ENCODE data around the gene PTPRD. TPM values are rescaled to one million over a fixed set of nuclear protein-coding genes. Genes with fewer than 3 reads are reported as not detected.
"Not testable (repeated sequence)": the region's sequence is repeated elsewhere in the genome, so short reads cannot be mapped to it uniquely, and the experiment has no call there.

The PTPRD gene
- polyA plus RNA-seq, 1 donor from 2014 or later = not detected

DNA sequence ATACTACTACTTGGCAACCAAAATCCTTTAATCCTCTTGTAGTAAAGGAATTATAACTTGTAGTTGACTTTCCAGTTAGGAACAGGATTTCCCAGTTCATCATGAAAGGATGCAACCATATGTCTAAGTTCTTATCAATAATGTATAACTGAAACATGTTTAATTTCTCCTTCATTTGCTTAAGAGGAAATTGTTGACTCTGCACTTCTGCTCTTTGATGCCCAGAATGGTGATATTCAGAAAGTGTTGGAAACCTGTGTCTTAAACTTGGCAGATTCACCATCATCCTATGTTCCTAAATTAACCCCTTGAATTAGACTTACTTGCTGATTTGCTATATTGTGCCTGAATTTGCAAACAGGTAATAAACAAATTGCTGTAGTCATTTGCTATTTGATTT is 201.5 kb downstream of the PTPRD start:
- Mint-ChIP-seq H3K9me3 (peaks cover 0 to 4% (median 0%) of the 10 kb centered on the region in 3 donors), H3K27me3 (no peaks in the 10 kb centered on the region), H3K4me3 (no peak overlapping the region), H3K27ac (no peak overlapping the region), H3K4me1 (no peaks in the 10 kb centered on the region), H3K36me3 (no peaks in the 10 kb centered on the region)

DNA sequence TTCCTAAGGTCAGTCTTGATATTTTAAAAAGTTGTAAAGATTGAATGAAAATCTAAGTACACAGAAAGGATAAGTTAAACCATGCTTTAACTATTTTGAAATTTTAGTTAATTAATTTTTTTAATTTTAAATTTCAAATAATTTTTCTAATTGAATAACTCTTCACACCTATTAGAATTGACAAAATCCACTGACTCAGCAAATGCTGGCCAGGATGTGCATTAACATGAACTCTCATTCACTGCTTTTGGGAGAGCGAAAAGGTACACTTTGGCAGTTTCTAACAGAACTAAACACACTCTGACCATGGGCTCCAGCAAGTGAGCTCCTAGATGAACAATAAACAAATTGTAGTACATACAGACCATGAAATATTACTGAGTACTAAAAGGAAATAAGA is 209.5 kb downstream of the PTPRD start:
- no peak overlapping the region for H3K27ac Mint-ChIP-seq
- no peaks in the 10 kb centered on the region for H3K27me3 Mint-ChIP-seq
- no peak overlapping the region for H3K4me3 Mint-ChIP-seq
- no peaks in the 10 kb centered on the region for H3K4me1 Mint-ChIP-seq
- no peaks in the 10 kb centered on the region for H3K9me3 Mint-ChIP-seq
- H3K36me3 Mint-ChIP-seq = peaks cover 2% of the 10 kb centered on the region

DNA sequence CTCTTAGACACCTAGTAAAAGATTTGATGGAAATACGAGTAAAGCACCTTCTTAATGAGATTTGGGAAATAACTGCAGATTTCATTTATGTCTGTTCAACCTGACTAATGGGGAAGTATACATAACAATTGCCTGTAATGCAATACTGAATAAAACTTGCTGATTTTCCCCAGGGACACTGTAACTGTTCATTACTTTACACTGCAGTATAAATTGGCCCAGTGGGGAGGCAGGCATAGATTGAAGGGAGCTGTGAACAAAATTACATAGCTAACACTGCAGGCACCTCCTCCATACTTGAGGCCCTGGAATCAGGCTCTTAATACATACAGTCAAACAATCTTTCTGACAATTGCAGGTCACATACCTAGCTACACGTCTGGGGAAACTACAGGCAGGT is 216.2 kb downstream of the PTPRD start:
- Mint-ChIP-seq H3K4me3 (no peak overlapping the region), H3K27ac (no peak overlapping the region), H3K27me3 (no peaks in the 10 kb centered on the region), H3K9me3 (peaks cover 0 to 1% (median 0%) of the 10 kb centered on the region in 3 donors), H3K36me3 (peaks cover 2% of the 10 kb centered on the region), H3K4me1 (no peaks in the 10 kb centered on the region)

DNA sequence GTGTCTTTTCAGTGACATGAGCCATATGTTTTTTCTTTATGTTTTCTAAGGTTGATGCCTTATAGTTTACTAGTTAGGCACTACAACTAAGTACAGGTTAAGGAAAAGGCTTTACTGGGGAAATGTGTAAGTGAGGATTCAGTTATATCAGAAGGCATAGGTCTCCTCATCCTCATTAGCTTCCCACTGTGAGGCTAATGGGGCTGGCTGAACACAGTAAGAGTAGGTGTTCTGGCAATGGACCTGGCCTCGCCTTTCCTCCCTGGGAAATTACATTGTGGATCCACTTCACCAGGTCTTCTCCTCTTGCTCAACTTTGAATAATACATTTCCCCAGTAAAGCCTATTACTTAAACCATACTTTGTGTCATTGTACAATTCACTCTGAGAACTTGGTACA is 225.5 kb downstream of the PTPRD start:
- H3K27me3 Mint-ChIP-seq = peaks cover 3% of the 10 kb centered on the region
- no peak overlapping the region for H3K27ac Mint-ChIP-seq
- H3K9me3 Mint-ChIP-seq = peaks cover 0 to 2% (median 0%) of the 10 kb centered on the region in 3 donors
- H3K36me3 Mint-ChIP-seq = no peaks in the 10 kb centered on the region
- H3K4me1 Mint-ChIP-seq = peaks cover 0 to 1% (median 0%) of the 10 kb centered on the region in 3 donors
- H3K4me3 Mint-ChIP-seq = no peak overlapping the region

DNA sequence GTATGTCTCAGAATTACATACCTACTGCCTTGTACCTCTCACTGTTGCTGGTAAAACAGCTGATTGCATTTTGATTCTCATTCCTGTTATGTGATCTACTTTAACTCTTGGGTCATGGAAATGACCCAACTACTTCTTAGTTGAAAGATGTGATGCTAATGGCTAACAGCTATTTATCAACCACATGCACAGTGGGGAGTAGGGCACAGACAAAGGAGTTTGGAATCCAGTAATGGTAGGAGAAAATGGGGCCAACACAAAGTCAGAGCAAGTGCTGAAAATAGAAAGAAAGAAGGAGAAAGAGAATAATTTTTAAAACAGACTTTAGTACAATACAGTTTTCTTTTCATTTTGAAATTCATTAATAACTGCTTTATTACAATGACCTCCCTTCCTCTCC is 241.0 kb downstream of the PTPRD start:
- no peak overlapping the region for H3K4me3 Mint-ChIP-seq
- H3K27ac Mint-ChIP-seq = no peak overlapping the region
- no peaks in the 10 kb centered on the region for H3K4me1 Mint-ChIP-seq
- peaks cover 0 to 1% (median 0%) of the 10 kb centered on the region in 3 donors for H3K9me3 Mint-ChIP-seq
- no peaks in the 10 kb centered on the region for H3K36me3 Mint-ChIP-seq
- H3K27me3 Mint-ChIP-seq = peaks cover 3% of the 10 kb centered on the region

DNA sequence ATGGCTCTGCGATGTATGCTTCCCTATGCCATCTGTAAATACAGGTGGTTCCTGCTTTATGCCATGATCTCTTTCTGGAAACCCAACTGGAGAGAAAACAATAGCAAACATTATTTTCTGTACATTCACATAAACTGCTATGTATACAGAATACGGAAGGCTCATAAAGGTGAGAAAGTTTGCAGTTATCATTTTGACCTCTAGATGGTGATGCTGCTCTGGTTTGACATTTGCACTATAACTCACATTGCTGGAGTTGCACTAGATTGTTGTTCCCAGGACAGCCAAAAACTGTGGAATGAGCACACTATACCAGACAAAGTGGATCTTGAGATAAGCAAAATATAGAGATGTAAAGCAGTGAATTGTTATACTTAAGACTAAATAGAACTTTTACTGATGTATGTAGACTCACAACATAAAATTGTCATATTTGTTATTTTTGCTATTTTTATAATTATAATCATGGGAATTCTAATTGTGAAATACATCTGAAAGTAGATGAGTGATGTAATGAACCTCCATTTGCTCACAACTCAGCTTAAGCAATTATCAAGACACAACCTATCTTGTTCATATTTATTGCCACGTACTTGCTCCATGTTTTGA is 246.5 kb downstream of the PTPRD start:
- H3K4me3 Mint-ChIP-seq = no peak overlapping the region
- no peaks in the 10 kb centered on the region for H3K4me1 Mint-ChIP-seq
- H3K27ac Mint-ChIP-seq = no peak overlapping the region
- no peaks in the 10 kb centered on the region for H3K9me3 Mint-ChIP-seq
- H3K27me3 Mint-ChIP-seq = peaks cover 3% of the 10 kb centered on the region
- no peaks in the 10 kb centered on the region for H3K36me3 Mint-ChIP-seq

DNA sequence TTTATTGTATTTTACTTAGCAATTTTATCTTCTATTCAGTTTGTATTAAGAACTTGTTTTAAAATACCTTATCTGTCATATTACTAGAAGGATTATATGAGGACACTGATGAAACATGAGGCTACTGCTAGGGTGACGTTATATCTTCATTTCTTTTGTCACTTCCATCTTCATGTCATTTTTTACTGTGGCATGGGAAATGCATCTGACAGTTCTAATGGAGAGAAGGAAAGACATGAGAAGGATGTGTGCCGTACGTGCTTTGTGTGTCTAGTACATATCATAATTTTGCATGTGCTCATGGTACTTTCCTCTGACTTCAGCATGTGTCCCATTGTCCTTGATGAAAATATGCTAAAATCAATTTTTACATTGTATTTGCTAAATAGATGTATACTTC is 258.2 kb downstream of the PTPRD start:
- Mint-ChIP-seq H3K9me3 (no peaks in the 10 kb centered on the region), H3K4me3 (no peak overlapping the region), H3K36me3 (no peaks in the 10 kb centered on the region), H3K27me3 (no peaks in the 10 kb centered on the region), H3K27ac (no peak overlapping the region), H3K4me1 (no peaks in the 10 kb centered on the region)

DNA sequence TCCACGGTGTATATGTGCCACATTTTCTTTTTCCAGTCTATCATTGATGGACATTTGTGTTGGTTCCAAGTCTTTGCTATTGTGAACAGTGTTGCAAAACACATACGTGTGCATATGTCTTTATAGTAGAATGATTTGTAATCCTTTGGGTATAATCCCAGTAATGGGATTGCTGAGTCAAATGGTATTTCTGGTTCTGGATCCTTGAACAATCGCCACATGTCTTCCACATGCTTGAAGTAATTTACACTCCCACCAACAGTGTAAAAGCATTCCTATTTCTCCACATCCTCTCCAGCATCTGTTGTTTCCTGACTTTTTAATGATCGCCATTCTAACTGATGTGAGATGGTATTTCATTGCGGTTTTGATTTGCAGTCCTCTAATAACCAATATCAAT is 267.2 kb downstream of the PTPRD start:
- not testable (repeated sequence) for H3K4me3 Mint-ChIP-seq, H3K27ac Mint-ChIP-seq, H3K27me3 Mint-ChIP-seq, H3K36me3 Mint-ChIP-seq, H3K4me1 Mint-ChIP-seq, H3K9me3 Mint-ChIP-seq

DNA sequence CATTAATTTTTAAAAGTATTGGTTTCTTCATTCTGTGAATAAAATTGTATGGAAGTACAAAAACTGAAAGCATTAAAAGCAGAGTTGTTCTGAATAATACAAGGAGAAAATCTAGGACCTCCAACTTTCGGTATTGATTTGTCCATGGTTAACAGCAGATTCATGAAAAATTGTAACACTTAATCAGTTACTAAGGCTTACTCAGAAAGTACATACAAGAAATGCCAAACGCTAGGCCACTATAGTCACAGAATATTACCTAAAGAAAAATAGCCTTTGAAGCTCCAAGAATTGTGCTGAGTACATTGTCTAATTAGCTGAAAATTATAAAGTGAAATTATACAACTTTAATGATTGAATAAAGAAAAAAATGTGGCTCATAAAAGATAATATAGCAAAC is 271.7 kb downstream of the PTPRD start:
- Mint-ChIP-seq H3K9me3 (peaks cover 0 to 4% (median 0%) of the 10 kb centered on the region in 3 donors), H3K27me3 (no peaks in the 10 kb centered on the region), H3K4me1 (no peaks in the 10 kb centered on the region), H3K27ac (no peak overlapping the region), H3K36me3 (no peaks in the 10 kb centered on the region), H3K4me3 (no peak overlapping the region)

DNA sequence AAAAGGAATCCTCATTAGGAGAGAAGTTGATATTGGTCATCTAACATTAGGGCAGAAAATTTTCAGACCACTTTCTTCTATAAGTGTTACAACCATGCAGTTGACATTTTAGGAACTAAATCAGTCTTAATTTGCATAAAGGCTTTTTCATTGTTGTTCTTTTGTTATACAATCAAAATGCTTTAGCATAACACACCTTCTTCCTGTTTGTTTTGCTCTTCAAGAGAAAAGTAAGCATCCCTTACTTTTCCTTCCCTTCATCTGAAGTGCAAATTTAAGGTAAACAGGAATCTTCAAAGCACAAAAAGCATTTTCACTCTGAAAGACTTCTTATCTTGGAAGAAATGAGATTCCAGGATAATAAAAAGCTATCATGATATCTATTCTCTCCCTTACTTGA is 273.6 kb downstream of the PTPRD start:
- Mint-ChIP-seq H3K9me3 (peaks cover 0 to 6% (median 0%) of the 10 kb centered on the region in 3 donors), H3K36me3 (no peaks in the 10 kb centered on the region), H3K4me3 (no peak overlapping the region), H3K4me1 (no peaks in the 10 kb centered on the region), H3K27ac (no peak overlapping the region), H3K27me3 (no peaks in the 10 kb centered on the region)

DNA sequence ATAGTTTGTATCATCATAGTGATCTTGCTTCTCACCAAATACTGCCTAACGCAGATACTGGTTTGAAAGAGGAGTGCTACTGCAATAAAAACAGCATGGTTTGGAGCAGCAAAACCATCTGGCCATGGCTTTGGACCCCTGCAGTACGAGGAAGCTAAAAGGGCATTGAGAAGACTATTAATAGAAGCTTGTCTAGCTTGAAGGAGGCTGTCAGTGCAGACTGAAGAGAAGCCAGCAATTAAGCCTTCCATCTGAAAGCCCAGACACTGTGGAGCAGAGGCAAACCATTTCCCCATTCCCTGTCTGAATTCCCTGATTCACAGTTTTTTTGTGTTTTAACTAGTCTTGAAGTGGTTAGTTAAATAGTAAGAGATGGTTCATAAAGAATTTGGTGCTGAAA is 281.6 kb downstream of the PTPRD start:
- Mint-ChIP-seq H3K4me1 (no peaks in the 10 kb centered on the region), H3K36me3 (no peaks in the 10 kb centered on the region), H3K4me3 (no peak overlapping the region), H3K27ac (no peak overlapping the region), H3K9me3 (peaks cover 0 to 4% (median 2%) of the 10 kb centered on the region in 3 donors), H3K27me3 (no peaks in the 10 kb centered on the region)

DNA sequence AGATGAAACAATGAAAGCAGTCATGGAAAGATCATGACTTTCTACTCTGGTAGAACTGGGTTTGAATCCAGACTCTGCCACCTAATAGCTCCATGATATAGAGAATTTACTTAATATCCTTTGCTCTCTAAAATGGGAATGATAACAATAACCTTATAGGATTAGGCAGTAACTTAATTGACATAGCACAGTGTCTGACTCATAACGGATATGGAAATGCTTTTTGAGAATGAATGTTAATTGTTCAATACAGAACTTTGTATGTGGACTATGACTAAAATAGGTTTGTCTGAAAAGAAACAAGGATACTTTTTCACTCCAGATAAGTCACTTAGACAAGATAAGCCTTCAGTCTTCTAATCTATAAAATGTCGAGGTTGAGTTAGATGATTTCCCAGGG is 330.7 kb downstream of the PTPRD start:
- H3K4me1 Mint-ChIP-seq = no peaks in the 10 kb centered on the region
- H3K27me3 Mint-ChIP-seq = no peaks in the 10 kb centered on the region
- no peaks in the 10 kb centered on the region for H3K9me3 Mint-ChIP-seq
- H3K4me3 Mint-ChIP-seq = no peak overlapping the region
- H3K27ac Mint-ChIP-seq = no peak overlapping the region
- no peaks in the 10 kb centered on the region for H3K36me3 Mint-ChIP-seq

DNA sequence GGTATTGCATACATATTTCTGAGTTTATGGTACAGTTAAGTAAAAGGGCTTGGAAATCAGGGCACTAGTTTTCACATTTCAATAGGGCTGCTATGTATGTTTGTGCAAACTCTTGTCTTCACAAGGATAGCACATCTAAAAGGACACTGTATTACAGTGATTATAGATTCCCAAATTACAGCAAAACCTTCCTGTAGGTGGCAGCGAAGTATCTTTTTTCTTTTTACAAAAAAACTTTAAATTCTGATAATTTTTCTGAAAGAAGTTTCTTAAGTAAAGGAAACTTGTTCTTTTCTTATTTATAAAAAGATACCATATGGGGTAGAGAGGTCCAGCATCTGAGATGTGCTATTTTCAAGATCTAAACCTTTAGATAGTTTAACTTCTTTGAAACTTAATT is 337.8 kb downstream of the PTPRD start:
- H3K9me3 Mint-ChIP-seq = no peaks in the 10 kb centered on the region
- no peaks in the 10 kb centered on the region for H3K4me1 Mint-ChIP-seq
- H3K27me3 Mint-ChIP-seq = no peaks in the 10 kb centered on the region
- H3K36me3 Mint-ChIP-seq = no peaks in the 10 kb centered on the region
- H3K4me3 Mint-ChIP-seq = no peak overlapping the region
- H3K27ac Mint-ChIP-seq = no peak overlapping the region

DNA sequence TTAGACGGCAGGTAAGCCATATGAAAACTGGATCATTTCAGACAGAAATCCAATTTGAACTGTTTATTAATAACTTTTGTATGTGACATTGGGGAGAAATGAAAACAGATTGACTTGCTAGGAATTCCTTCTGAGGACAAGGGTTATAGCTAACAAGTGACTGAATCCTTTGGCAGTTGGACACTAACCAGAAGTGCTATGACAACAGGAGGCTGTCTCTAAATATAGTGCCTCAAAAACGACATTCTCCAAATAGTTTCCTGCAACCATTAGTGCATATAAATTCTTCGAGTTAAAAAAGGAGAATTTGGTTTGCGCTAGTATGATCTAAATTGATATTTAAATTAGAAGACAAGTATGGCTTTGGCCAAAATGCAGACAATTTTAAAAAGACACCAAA is 338.6 kb downstream of the PTPRD start:
- H3K4me3 Mint-ChIP-seq = no peak overlapping the region
- H3K4me1 Mint-ChIP-seq = no peaks in the 10 kb centered on the region
- no peaks in the 10 kb centered on the region for H3K36me3 Mint-ChIP-seq
- no peaks in the 10 kb centered on the region for H3K9me3 Mint-ChIP-seq
- H3K27me3 Mint-ChIP-seq = no peaks in the 10 kb centered on the region
- no peak overlapping the region for H3K27ac Mint-ChIP-seq

DNA sequence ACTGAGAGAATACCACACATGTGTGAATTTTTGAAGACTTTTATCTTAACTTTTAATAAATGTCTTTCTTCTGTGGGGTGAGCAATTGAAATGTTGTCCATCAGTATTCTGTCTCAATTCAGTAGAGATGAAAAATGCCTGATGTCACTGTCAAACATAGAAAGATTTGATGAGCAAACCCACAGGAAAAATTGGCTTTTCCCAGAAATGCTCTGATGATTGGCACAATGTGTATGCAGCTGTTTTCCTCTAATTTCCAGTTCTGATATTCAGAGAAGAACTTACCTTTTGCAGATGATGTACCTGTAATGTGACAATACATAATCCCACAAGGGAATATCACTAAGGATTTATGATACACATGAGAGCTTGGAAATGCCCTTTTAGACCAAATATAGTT is 340.0 kb downstream of the PTPRD start:
- Mint-ChIP-seq H3K27ac (no peak overlapping the region), H3K9me3 (no peaks in the 10 kb centered on the region), H3K36me3 (no peaks in the 10 kb centered on the region), H3K4me3 (no peak overlapping the region), H3K4me1 (peaks cover 0 to 3% (median 0%) of the 10 kb centered on the region in 3 donors), H3K27me3 (no peaks in the 10 kb centered on the region)

DNA sequence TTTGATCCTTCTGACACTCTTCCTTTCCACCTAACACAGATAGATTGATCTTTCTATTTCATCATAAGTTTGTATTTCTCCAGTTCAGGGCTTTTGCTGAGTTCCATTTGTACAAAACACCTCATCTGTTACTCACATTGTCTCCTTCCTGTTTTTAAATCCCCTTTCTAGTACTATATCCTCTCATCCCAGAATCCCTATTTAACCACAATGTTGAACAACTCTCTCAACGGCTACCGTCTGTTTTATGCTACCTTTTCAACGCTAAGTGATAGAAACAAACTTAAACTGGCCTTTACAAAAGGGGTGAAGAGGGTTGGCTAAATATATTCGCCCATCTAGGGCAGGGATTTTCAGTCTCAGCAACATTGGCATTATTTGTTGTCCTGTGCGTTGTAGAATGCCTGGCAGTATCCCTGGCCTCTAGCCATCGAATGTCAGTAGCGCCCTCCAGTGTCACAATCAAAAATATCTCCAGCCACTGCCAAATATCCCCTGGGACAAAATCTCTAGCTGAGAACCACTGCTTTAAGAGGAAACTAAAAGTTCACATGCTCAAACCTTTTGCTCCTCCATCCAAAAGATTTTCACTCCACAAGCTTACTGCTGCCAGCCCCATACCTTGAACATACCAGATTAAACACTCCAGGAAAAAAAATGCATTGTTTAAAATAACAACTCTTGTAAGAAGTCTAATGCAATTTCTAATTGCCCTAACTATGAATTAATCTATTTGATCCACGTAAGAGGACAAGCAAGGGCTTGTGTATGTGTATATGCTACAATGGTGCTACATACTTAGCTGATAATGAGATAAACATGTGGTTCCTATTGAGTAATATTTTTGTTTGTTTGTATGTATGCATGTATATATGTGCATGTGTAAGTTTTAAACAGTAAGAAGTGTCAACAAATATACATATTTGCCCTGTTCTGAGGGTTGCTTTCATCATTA is 344.0 kb downstream of the PTPRD start:
- H3K27ac Mint-ChIP-seq = no peak overlapping the region
- no peaks in the 10 kb centered on the region for H3K36me3 Mint-ChIP-seq
- no peaks in the 10 kb centered on the region for H3K27me3 Mint-ChIP-seq
- H3K4me3 Mint-ChIP-seq = peak overlapping the region in 1 of 4 donors; percentile 9
- H3K9me3 Mint-ChIP-seq = no peaks in the 10 kb centered on the region
- H3K4me1 Mint-ChIP-seq = peaks cover 0 to 3% (median 0%) of the 10 kb centered on the region in 3 donors
